AG04450 (cell line): ENCODE results near the gene TAPBPL. TPM values are rescaled to one million over a fixed set of nuclear protein-coding genes. Genes with fewer than 3 reads are reported as not detected.
A peak's percentile ranks its signal among the peaks of the same experiment; 100 is the strongest.

ENCODE experiments used
- CTCF ChIA-PET: fragments of 300-600, 350-600 bp; formaldehyde crosslinking; extraction: SDS; loops from one replicate; lab custom pipeline; 2022; ENCODE audit warnings: antibody characterized with exemption, inconsistent platforms; lab: Charles Lee
- POLR2A ChIA-PET: fragments of 350-600 bp; formaldehyde crosslinking; extraction: SDS; loops from one replicate; lab custom pipeline; 2021; ENCODE audit warnings: antibody characterized with exemption, inconsistent platforms; lab: Yijun Ruan, JAX
- DNase-seq: peaks from one replicate; pipeline ENCODE4 v3.0.0-alpha.2; 2011; ENCODE audit warnings: low read depth, low spot score
- H3K27ac ChIP-seq: one replicate; pipeline ENCODE4 v1.5.1; 2012; ENCODE audit warnings: low read depth, low read length, control low read depth
- H3K27me3 ChIP-seq: one replicate; pipeline ENCODE4 v1.6.0; 2012; ENCODE audit warnings: low read length; ENCODE audit not compliant: control insufficient read depth, insufficient read depth
- H3K4me3 ChIP-seq: 2 replicates; pipeline ENCODE4 v1.5.1; 2011; ENCODE audit warnings: mild to moderate bottlenecking, low read depth, low read length, control low read depth
- H3K9me3 ChIP-seq: 2 replicates; pipeline ENCODE4 v1.5.1; 2012; ENCODE audit warnings: low read length; ENCODE audit not compliant: control insufficient read depth, insufficient read depth
- polyA minus RNA-seq: library from RNA; depleted of rRNA, polyadenylated mRNA; stranded (reverse); fragments of >200 nt; gene quantifications from 2 replicates; pipeline ENCODE4 v1.2.3, GENCODE V29; 2011; rRNA and poly(A)+ RNA removed
- polyA plus RNA-seq: library from polyadenylated mRNA; depleted of rRNA; stranded (reverse); fragments of >200 nt; gene quantifications from 2 replicates; pipeline ENCODE4 v1.2.3, GENCODE V29; 2011; rRNA removed
- TF ChIP-seq, protein P1 (sequence below): IDR thresholded peaks from 2 replicates; pipeline ENCODE4 v1.5.1; 2011; ENCODE audit warnings: low read depth, low read length, control low read depth, inconsistent platforms

Gene TAPBPL, protein sequence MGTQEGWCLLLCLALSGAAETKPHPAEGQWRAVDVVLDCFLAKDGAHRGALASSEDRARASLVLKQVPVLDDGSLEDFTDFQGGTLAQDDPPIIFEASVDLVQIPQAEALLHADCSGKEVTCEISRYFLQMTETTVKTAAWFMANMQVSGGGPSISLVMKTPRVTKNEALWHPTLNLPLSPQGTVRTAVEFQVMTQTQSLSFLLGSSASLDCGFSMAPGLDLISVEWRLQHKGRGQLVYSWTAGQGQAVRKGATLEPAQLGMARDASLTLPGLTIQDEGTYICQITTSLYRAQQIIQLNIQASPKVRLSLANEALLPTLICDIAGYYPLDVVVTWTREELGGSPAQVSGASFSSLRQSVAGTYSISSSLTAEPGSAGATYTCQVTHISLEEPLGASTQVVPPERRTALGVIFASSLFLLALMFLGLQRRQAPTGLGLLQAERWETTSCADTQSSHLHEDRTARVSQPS
- polyA plus RNA-seq = 10.2 and 13.5 TPM in 2 replicates
- polyA minus RNA-seq = 7.0 and 12.5 TPM in 2 replicates

GRCh38 chr12:6451348-6452244 lies at the start of gene TAPBPL:
TAPBPL (plus strand) TSS chr12:6452042; CDS start chr12:6452249, 207 bp downstream.
- DNase-seq = no peak
- TF ChIP-seq, protein P1, sequence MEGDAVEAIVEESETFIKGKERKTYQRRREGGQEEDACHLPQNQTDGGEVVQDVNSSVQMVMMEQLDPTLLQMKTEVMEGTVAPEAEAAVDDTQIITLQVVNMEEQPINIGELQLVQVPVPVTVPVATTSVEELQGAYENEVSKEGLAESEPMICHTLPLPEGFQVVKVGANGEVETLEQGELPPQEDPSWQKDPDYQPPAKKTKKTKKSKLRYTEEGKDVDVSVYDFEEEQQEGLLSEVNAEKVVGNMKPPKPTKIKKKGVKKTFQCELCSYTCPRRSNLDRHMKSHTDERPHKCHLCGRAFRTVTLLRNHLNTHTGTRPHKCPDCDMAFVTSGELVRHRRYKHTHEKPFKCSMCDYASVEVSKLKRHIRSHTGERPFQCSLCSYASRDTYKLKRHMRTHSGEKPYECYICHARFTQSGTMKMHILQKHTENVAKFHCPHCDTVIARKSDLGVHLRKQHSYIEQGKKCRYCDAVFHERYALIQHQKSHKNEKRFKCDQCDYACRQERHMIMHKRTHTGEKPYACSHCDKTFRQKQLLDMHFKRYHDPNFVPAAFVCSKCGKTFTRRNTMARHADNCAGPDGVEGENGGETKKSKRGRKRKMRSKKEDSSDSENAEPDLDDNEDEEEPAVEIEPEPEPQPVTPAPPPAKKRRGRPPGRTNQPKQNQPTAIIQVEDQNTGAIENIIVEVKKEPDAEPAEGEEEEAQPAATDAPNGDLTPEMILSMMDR = no peak
- peak within 1 kb of the TSS; percentile 93 for H3K27ac ChIP-seq
- H3K9me3 ChIP-seq = no peaks in the 10 kb centered on the region; the same call in 1 of the 2 replicates
- no peaks in the 10 kb centered on the region for H3K27me3 ChIP-seq
- ChIA-PET CTCF (interaction anchor here (1.1 to 5.1 kb wide), 3 partner anchors 14 to 117 kb away, joined by 3 to 41 read pairs (median 5); no protein-coding TSS in a partner anchor), POLR2A (interaction anchor here (0.6 to 3.1 kb wide), 8 partner anchors 9 to 115 kb away, joined by 3 to 28 read pairs (median 5); partner anchors contain the start of genes GAPDH and VAMP1)
- H3K4me3 ChIP-seq = peak within 1 kb of the TSS; percentile 73

DNA sequence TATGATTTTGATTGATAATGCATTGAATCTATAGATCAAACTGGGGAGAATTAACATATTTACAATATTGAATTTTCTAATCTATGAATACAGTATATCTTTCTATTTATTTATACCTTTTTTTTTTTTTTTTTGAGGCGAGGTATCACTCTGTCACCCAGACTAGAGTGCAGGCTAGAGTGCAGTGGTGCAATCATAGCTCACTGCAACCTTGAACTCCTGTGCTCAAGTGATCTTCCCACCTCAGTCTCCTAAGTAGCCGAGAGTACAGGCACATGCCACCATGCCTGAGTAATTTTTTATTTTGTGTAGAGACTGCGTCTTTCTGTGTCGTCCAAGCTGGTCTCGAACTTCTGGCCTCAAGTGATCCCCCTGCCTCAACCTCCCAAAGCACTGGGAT lies 47.5 kb upstream of the TAPBPL start:
- Histone ChIP-seq H3K27ac (no peak overlapping the region), H3K4me3 (no peak overlapping the region), H3K27me3 (no peaks in the 10 kb centered on the region), H3K9me3 (no peaks in the 10 kb centered on the region)
- TF ChIP-seq, protein P1 = no peak
- CTCF ChIA-PET = interaction anchor here (1.1 kb wide), 1 partner anchor 61 kb away, joined by 3 read pairs; no protein-coding TSS in a partner anchor
- no peak for DNase-seq
- POLR2A ChIA-PET = no interaction called here

DNA sequence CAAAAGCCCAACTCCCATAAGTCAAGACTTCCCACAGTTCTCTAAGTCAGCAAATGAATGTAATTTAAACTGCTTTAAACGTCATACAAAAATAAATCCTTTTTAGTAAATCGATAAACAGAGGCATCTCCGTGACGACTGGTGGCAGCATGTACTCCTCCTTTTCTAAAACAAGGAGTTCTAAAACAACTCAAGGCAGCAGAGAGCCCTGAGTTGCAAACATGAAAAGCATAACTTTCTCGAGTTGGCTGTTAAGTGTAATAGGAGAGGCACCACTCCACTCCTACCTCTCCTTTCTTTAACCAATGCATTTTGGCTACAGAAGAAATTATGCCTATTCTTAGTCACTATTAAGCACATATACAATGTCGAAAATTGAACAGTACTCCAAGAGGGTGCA lies 45.9 kb upstream of the TAPBPL start:
- POLR2A ChIA-PET = no interaction called here
- no peak for DNase-seq
- CTCF ChIA-PET = no interaction called here
- Histone ChIP-seq H3K27me3 (no peaks in the 10 kb centered on the region), H3K9me3 (no peaks in the 10 kb centered on the region), H3K4me3 (no peak overlapping the region), H3K27ac (no peak overlapping the region)
- TF ChIP-seq, protein P1 = no peak

- Histone ChIP-seq H3K9me3 (no peaks in the 10 kb centered on the region), H3K27me3 (no peaks in the 10 kb centered on the region), H3K27ac (no peak overlapping the region), H3K4me3 (no peak overlapping the region)
- CTCF ChIA-PET = no interaction called here
- POLR2A ChIA-PET = no interaction called here
- DNase-seq = no peak
- TF ChIP-seq, protein P1 = no peak
Measured at GRCh38 chr12:6407236-6407954, 44.4 kb upstream of the TAPBPL start.
